ENCODE data around the gene COQ8B. TPM values are rescaled to one million over a fixed set of nuclear protein-coding genes. Genes with fewer than 3 reads are reported as not detected.

The COQ8B gene
- total and polyA plus RNA-seq, 7 experiments from 2014 or later: 14.4 to 48.3 (median 36.9) TPM

DNA sequence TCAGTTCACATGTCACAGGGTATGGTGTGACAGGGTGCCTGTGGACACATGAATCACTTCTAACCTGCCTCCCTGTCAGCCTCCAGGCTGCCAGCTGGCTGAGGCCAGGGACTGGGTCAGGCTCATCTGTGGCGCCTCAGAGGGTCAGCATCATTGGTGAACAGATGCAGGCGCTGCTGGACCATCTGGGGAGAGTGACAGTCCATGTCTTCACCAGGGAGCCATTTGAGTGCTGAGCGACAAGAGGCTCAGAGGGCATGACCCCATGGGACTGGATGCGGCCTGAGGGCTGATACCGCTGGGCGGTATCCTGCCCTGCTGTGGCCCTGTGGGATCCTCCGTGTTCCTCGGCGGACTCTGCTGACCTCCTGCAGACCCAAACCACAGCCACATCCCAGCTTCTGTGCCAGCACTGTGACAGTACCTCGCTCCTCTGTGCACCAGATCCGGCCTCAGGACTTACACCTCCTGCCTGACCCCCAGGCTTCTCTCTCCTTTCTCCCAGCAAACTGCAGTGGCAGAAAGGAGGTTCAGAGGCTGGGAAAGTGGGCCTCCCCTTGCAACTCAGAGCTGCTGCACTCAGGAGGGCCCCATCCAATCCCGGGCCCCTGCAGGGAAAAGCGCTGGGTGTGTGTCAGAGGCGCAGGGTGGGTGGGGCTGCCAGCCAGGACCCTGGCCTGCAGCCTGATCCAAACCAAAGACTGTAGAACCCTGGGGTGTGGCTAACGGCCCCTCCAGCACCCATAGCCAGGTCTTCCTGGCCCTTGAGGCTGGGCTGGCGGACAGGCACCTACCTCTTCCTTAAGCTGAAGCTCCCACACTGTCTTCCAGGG, 23.4 kb upstream of the COQ8B start:
- ATAC-seq (no peak), DNase-seq (no peak)
- Mint-ChIP-seq H3K4me1 (peaks cover 0 to 4% (median 0%) of the 10 kb centered on the region in 7 donors), H3K27ac (peak overlapping the region in 2 of 9 donors; percentile 14 to 68), H3K9me3 (no peaks in the 10 kb centered on the region), H3K27me3 (no peaks in the 10 kb centered on the region), H3K4me3 (no peak overlapping the region), H3K36me3 (peaks cover 0 to 20% (median 10%) of the 10 kb centered on the region in 5 donors)
- no peaks in the 10 kb centered on the region for H3K27me3 ChIP-seq (ENCODE audit: control insufficient read depth in 2 of 2, insufficient read depth in 2 of 2, low read length in 2 of 2)
- peaks cover 0 to 40% (median 0%) of the 10 kb centered on the region in 3 experiments for H3K36me3 ChIP-seq (ENCODE audit: control insufficient read depth in 2 of 3, insufficient read depth in 3 of 3, low read length in 3 of 3)
- ChIA-PET POLR2A (no interaction called here), CTCF (no interaction called here)
- no peaks in the 10 kb centered on the region for H3K4me1 ChIP-seq (ENCODE audit: control insufficient read depth in 2 of 2, insufficient read depth in 2 of 2, low read length in 2 of 2)
- intact Hi-C loops (cut with micrococcal nuclease): no loop called here
- no peaks in the 10 kb centered on the region for H3K9me3 ChIP-seq (ENCODE audit: control insufficient read depth in 2 of 3, low read length in 3 of 3)
- no peak overlapping the region for H3K27ac ChIP-seq (ENCODE audit: low read depth, low read length)
- no peak overlapping the region for H3K4me3 ChIP-seq (ENCODE audit: low read length)

DNA sequence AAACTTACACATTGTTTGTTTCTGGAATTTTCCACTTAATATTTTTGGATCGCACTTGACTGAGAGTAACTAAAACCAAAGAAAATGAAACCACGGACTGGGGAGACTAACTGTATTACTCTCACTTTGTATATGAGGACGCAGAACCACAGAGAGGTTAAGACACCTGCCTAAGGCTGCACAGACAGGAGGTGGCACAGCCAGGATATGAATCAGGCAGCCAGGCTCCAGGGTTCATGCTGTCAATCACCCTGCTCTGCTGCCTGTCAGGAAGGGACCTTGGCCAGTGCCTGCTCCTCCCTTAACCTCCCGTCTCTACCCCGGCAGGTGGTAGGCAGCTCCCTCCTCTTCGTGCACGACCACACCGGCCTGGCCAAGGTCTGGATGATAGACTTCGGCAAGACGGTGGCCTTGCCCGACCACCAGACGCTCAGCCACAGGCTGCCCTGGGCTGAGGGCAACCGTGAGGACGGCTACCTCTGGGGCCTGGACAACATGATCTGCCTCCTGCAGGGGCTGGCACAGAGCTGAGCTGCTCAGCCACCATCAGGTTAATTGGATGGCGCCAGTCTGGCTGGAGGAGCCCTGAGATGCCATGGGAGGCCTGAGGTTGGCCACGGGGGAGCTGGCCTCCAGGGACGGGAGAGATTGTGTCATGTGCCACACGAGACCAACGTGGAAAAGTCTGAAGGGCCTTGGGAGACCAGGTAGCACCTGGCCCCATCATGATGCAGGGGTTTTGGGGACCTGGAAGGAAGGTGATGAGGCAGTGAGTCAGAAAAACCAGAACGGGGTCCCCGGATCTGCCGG, 22.5 kb upstream of the COQ8B start:
- Histone ChIP-seq H3K27me3 (ENCODE audit: control insufficient read depth in 2 of 2, insufficient read depth in 2 of 2, low read length in 2 of 2) (no peaks in the 10 kb centered on the region), H3K4me1 (ENCODE audit: control insufficient read depth in 2 of 2, insufficient read depth in 2 of 2, low read length in 2 of 2) (no peaks in the 10 kb centered on the region), H3K27ac (ENCODE audit: low read depth, low read length) (no peak overlapping the region), H3K4me3 (ENCODE audit: low read length) (no peak overlapping the region), H3K9me3 (ENCODE audit: control insufficient read depth in 2 of 3, low read length in 3 of 3) (no peaks in the 10 kb centered on the region), H3K36me3 (ENCODE audit: control insufficient read depth in 2 of 3, insufficient read depth in 3 of 3, low read length in 3 of 3) (peaks cover 0 to 48% (median 0%) of the 10 kb centered on the region in 3 experiments)
- CTCF ChIA-PET: no interaction called here
- H3K4me3 Mint-ChIP-seq: no peak overlapping the region
- POLR2A ChIA-PET: no interaction called here
- DNase-seq: no peak
- no peak overlapping the region for H3K27ac Mint-ChIP-seq
- H3K27me3 Mint-ChIP-seq: no peaks in the 10 kb centered on the region
- no peaks in the 10 kb centered on the region for H3K9me3 Mint-ChIP-seq
- H3K36me3 Mint-ChIP-seq: peaks cover 0 to 26% (median 13%) of the 10 kb centered on the region in 5 donors
- peaks cover 0 to 4% (median 0%) of the 10 kb centered on the region in 7 donors for H3K4me1 Mint-ChIP-seq
- no peak for ATAC-seq
- intact Hi-C loops (cut with micrococcal nuclease): no loop called here

DNA sequence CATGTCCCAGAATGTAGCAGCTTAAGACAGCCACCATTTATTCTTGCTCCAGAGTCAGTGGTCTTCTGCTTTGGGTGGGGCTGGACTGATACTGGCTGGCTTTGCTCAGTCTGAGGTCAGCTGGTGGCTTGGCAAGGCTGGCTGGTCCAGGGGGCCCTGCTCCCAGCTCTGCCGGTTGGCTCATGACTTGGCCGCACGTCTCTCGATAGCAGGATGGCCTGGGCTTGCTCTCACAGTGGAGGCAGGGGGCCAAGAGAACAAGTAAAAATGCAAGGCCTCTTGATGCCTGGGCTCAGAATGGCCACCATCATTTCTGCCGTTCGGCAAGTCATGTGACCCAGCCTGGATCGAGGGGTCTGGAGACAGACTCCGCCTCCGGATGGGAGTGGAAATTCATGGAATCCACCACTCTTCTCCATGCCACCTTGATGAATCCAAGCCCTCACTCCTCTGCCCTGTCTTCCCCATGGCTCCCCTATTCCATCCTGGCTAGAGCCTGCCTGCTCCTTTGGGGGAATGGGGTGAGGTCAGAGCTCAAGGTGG, 20.5 kb upstream of the COQ8B start:
- H3K36me3 Mint-ChIP-seq: peaks cover 0 to 43% (median 22%) of the 10 kb centered on the region in 5 donors
- ChIA-PET CTCF (no interaction called here), POLR2A (no interaction called here)
- H3K9me3 Mint-ChIP-seq: no peaks in the 10 kb centered on the region
- Histone ChIP-seq H3K27me3 (ENCODE audit: control insufficient read depth in 2 of 2, insufficient read depth in 2 of 2, low read length in 2 of 2) (no peaks in the 10 kb centered on the region), H3K4me1 (ENCODE audit: control insufficient read depth in 2 of 2, insufficient read depth in 2 of 2, low read length in 2 of 2) (no peaks in the 10 kb centered on the region), H3K27ac (ENCODE audit: low read depth, low read length) (no peak overlapping the region), H3K9me3 (ENCODE audit: control insufficient read depth in 2 of 3, low read length in 3 of 3) (no peaks in the 10 kb centered on the region), H3K4me3 (ENCODE audit: low read length) (no peak overlapping the region), H3K36me3 (ENCODE audit: control insufficient read depth in 2 of 3, insufficient read depth in 3 of 3, low read length in 3 of 3) (peaks cover 0 to 67% (median 0%) of the 10 kb centered on the region in 3 experiments)
- no peak overlapping the region for H3K4me3 Mint-ChIP-seq
- ATAC-seq (no peak), DNase-seq (no peak)
- H3K4me1 Mint-ChIP-seq: peaks cover 0 to 4% (median 0%) of the 10 kb centered on the region in 7 donors
- no peaks in the 10 kb centered on the region for H3K27me3 Mint-ChIP-seq
- intact Hi-C loops (cut with micrococcal nuclease): no loop called here
- H3K27ac Mint-ChIP-seq: no peak overlapping the region

DNA sequence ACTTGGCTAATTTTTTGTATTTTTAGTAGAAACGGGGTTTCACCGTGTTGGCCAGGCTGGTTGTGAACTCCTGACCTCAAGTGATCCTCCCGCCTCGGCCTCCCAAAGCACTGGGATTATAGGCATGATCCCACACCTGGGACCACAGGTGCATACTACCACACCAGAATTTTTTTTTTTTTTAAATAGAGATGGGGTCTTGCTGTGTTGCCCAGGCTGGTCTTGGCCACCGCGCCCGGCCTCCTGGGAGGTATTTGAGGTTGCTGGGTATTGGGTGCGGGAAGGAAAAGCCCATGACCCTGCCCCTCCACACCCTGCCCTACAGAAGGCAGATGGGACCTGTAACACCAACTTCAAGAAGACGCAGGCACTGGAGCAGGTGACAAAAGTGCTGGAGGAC, 20.0 kb upstream of the COQ8B start:
- H3K36me3 ChIP-seq (ENCODE audit: control insufficient read depth in 2 of 3, insufficient read depth in 3 of 3, low read length in 3 of 3): peaks cover 0 to 67% (median 0%) of the 10 kb centered on the region in 3 experiments
- Mint-ChIP-seq H3K36me3 (peaks cover 0 to 44% (median 22%) of the 10 kb centered on the region in 5 donors), H3K4me3 (no peak overlapping the region), H3K4me1 (peaks cover 0 to 4% (median 0%) of the 10 kb centered on the region in 7 donors), H3K9me3 (no peaks in the 10 kb centered on the region), H3K27ac (no peak overlapping the region), H3K27me3 (no peaks in the 10 kb centered on the region)
- ATAC-seq (no peak), DNase-seq (no peak)
- no peaks in the 10 kb centered on the region for H3K9me3 ChIP-seq (ENCODE audit: control insufficient read depth in 2 of 3, low read length in 3 of 3)
- ChIA-PET CTCF (no interaction called here), POLR2A (no interaction called here)
- H3K4me3 ChIP-seq (ENCODE audit: low read length): no peak overlapping the region
- H3K27ac ChIP-seq (ENCODE audit: low read depth, low read length): no peak overlapping the region
- H3K27me3 ChIP-seq (ENCODE audit: control insufficient read depth in 2 of 2, insufficient read depth in 2 of 2, low read length in 2 of 2): no peaks in the 10 kb centered on the region
- intact Hi-C loops (cut with micrococcal nuclease): no loop called here
- no peaks in the 10 kb centered on the region for H3K4me1 ChIP-seq (ENCODE audit: control insufficient read depth in 2 of 2, insufficient read depth in 2 of 2, low read length in 2 of 2)

DNA sequence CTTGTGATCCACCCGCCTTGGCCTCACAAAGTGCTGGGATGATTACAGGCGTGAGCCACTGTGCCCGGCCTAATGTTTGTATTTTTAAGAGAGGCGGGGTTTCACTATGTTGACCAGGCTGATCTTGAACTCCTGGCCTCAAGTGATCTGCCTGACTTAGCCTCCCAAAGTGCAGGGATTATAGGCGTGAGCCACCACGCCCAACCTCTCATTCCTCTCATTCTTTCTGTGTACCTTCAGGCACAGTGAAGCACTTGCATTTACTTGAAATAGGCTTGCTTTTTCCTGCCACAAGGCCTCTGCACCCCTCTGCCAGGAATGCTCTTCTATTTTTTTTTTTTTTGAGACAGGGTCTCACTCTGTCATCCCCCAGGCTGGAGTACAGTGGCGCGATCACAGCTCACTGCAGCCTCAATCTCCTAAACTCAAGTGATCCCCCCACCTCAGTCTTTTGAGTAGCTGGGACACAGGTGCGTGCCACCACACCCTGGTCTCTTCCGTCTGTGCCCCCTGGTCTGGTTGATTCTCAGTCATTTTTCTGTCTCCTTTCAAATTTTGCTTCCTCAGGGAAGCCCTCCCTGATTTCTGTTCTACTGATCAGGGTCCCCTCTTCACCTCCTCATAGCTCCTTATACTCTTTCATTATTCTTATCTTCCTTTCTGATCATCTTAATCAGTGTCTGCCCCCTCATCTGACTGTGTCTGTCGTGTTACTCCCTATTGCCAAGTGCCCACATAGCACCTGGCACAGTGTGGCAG, 18.5 kb upstream of the COQ8B start:
- Histone ChIP-seq H3K9me3 (ENCODE audit: control insufficient read depth in 2 of 3, low read length in 3 of 3) (no peaks in the 10 kb centered on the region), H3K27me3 (ENCODE audit: control insufficient read depth in 2 of 2, insufficient read depth in 2 of 2, low read length in 2 of 2) (no peaks in the 10 kb centered on the region), H3K4me1 (ENCODE audit: control insufficient read depth in 2 of 2, insufficient read depth in 2 of 2, low read length in 2 of 2) (no peaks in the 10 kb centered on the region), H3K36me3 (ENCODE audit: control insufficient read depth in 2 of 3, insufficient read depth in 3 of 3, low read length in 3 of 3) (peaks cover 0 to 75% (median 0%) of the 10 kb centered on the region in 3 experiments), H3K27ac (ENCODE audit: low read depth, low read length) (no peak overlapping the region), H3K4me3 (ENCODE audit: low read length) (no peak overlapping the region)
- ATAC-seq: no peak
- H3K27me3 Mint-ChIP-seq: no peaks in the 10 kb centered on the region
- CTCF ChIA-PET: no interaction called here
- no peak overlapping the region for H3K4me3 Mint-ChIP-seq
- peak overlapping the region in 1 of 9 donors; percentile 14 for H3K27ac Mint-ChIP-seq
- no peak for DNase-seq
- peaks cover 4 to 56% (median 28%) of the 10 kb centered on the region in 5 donors for H3K36me3 Mint-ChIP-seq
- intact Hi-C loops (cut with micrococcal nuclease): no loop called here
- peaks cover 0 to 4% (median 0%) of the 10 kb centered on the region in 7 donors for H3K4me1 Mint-ChIP-seq
- no peaks in the 10 kb centered on the region for H3K9me3 Mint-ChIP-seq
- POLR2A ChIA-PET: no interaction called here

DNA sequence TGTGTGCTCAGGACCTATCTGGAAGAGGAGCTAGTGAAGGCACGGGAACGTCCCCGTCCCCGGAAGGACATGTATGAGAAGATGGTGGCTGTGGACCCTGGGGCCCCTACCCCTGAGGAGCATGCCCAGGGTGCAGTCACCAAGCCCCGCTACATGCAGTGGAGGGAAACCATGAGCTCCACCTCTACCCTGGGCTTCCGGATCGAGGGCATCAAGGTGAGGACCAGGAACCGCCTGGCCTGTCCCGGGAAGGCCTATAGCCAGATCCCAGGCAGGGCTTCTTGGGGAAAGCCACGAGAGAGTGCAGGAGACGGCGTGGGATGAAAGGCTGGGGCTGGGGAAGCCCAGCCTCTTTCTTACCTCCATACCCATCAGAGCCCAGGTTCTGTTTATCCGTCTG, 16.5 kb upstream of the COQ8B start:
- no peak overlapping the region for H3K27ac ChIP-seq (ENCODE audit: low read depth, low read length)
- Mint-ChIP-seq H3K4me3 (no peak overlapping the region), H3K27ac (no peak overlapping the region), H3K4me1 (peaks cover 0 to 4% (median 0%) of the 10 kb centered on the region in 7 donors), H3K27me3 (no peaks in the 10 kb centered on the region), H3K9me3 (no peaks in the 10 kb centered on the region), H3K36me3 (peaks cover 4 to 47% (median 29%) of the 10 kb centered on the region in 5 donors)
- ATAC-seq: no peak
- peaks cover 0 to 63% (median 0%) of the 10 kb centered on the region in 3 experiments for H3K36me3 ChIP-seq (ENCODE audit: control insufficient read depth in 2 of 3, insufficient read depth in 3 of 3, low read length in 3 of 3)
- POLR2A ChIA-PET: interaction anchor here (0.9 to 1.9 kb wide), 2 partner anchors 24 to 45 kb away, joined by 3 to 6 read pairs; partner anchors contain the start of gene RAB4B
- no peak overlapping the region for H3K4me3 ChIP-seq (ENCODE audit: low read length)
- no peaks in the 10 kb centered on the region for H3K4me1 ChIP-seq (ENCODE audit: control insufficient read depth in 2 of 2, insufficient read depth in 2 of 2, low read length in 2 of 2)
- CTCF ChIA-PET: interaction anchor here (0.6 kb wide), 1 partner anchor 423 kb away, joined by 3 read pairs; no protein-coding TSS in a partner anchor
- no peak for DNase-seq
- no peaks in the 10 kb centered on the region for H3K27me3 ChIP-seq (ENCODE audit: control insufficient read depth in 2 of 2, insufficient read depth in 2 of 2, low read length in 2 of 2)
- intact Hi-C loops (cut with micrococcal nuclease): no loop called here
- H3K9me3 ChIP-seq (ENCODE audit: control insufficient read depth in 2 of 3, low read length in 3 of 3): no peaks in the 10 kb centered on the region

Data from naive thymus-derived CD4-positive, alpha-beta T cell (primary cell).